Pancreas (tissue), 10 donors: ENCODE results near the gene BCAN. TPM values are rescaled to one million over a fixed set of nuclear protein-coding genes. Genes with fewer than 3 reads are reported as not detected.

Experiments used
- ATAC-seq, 4 donors: fragments of 200-7000 bp; cut with Tn5 transposase; one replicate each; pipeline versions ENCODE4 v1.8.0 to v1.9.1; 2020; ENCODE audit warnings: mild to moderate bottlenecking in 4 of 4, moderate library complexity in 4 of 4
- DNase-seq, 6 donors: peaks; one replicate each; pipeline ENCODE4 v3.0.0-alpha.2; 2020
- FAIRE-seq: peaks from 2 replicates; lab custom pipeline; 2012; peaks lifted over from hg19 to GRCh38; lab: Jason Lieb, UNC
- H3K27ac ChIP-seq, 4 donors: fragments of 200-600 bp; sonication (generic); 1 replicate in 3 of 4; 2 replicates in 1 of 4; pipeline versions ENCODE4 v1.5.0 to v1.8.0; 2020
- H3K27me3 ChIP-seq, 4 donors: fragments of 200-600 bp; one replicate each; pipeline ENCODE4 v1.8.0; 2021
- H3K36me3 ChIP-seq, 3 donors: fragments of 200-600 bp; sonication (generic) in 1 of 3; one replicate each; pipeline versions ENCODE4 v1.5.0 to v1.8.0; 2020 to 2021
- H3K4me1 ChIP-seq, 3 donors: fragments of 200-600 bp; one replicate each; pipeline ENCODE4 v1.8.0; 2021
- H3K4me3 ChIP-seq, 4 donors: fragments of 200-600 bp; sonication (generic) in 2 of 4; one replicate each; pipeline versions ENCODE4 v1.5.0 to v1.8.0; 2020 to 2021
- H3K9me3 ChIP-seq, 4 donors: fragments of 200-600 bp; one replicate each; pipeline ENCODE4 v1.8.0; 2021
- CTCF ChIP-seq, 4 donors: fragments of 200-600 bp; sonication (generic) in 3 of 4; IDR thresholded peaks; one replicate each; pipeline versions ENCODE4 v1.5.0 to v1.8.0; 2021; ENCODE audit warnings: antibody characterized with exemption in 4 of 4
- WGBS, 2 donors: extraction: QIAGEN DNeasy Blood & Tissue Kit; methylation state at CpG; one replicate each; pipeline ENCODE4 v1.1.7; 2013; 5-methylcytosine and 5-hydroxymethylcytosine counted together
- intact Hi-C, 3 donors: fragments of 100-400 bp; cut with DNase I; formaldehyde crosslinking; loops; one replicate each; pipeline versions ENCODE4 v1.11.1 to v1.14.2; 2022
- polyA plus RNA-seq, 2 donors: library from polyadenylated mRNA; stranded (reverse); fragments of 200-250 nt; gene quantifications; one replicate each; pipeline ENCODE4 v1.2.3, GENCODE V29; 2013
- total RNA-seq, 6 donors: library from RNA; stranded (reverse); fragmentation: NEBNext Ultra II Directional in 4 of 6; extraction: Animal tissue kit (Norgen Biotek cat#: 25700) in 4 of 6; gene quantifications; one replicate each; pipeline versions ENCODE4 v1.2.1 to v1.2.4, GENCODE V29; 2021 to 2023
- donor health status: healthy with polysubstance abuse.
- donor health status: DM: no; HTN: no; CAD: no; lungs with moderate emphysema.
- donor health status: DM: no; HTN: no; CAD: no.
- donor health status: control.
- donor health status: control.
- donor health status: Bipolar disorder and iron deficiency.
- donor health status: DM: yes; HTN: yes; CAD: no.
- donor health status: DM: no; HTN: no; CAD: no.
- donor health status: DM: no; HTN: no; CAD: no.
- donor health status: DM: yes; HTN: yes; CAD: no.

Gene BCAN
- total and polyA plus RNA-seq, 8 donors = 0.12 TPM; not detected in 7

GRCh38 chr1:156700736-156701531 lies 59.0 kb downstream of the BCAN start:
- FAIRE-seq (no peak), ATAC-seq (no peak), DNase-seq (no peak)
- Histone ChIP-seq H3K4me1 (peaks cover 6 to 15% (median 12%) of the 10 kb centered on the region in 3 donors), H3K27ac (no peak overlapping the region), H3K27me3 (peaks cover 0 to 6% (median 0%) of the 10 kb centered on the region in 4 donors), H3K36me3 (no peaks in the 10 kb centered on the region), H3K9me3 (no peaks in the 10 kb centered on the region), H3K4me3 (no peak overlapping the region)
- 78 to 84% methylated on average over 8 of the region's 8 CpGs for WGBS, 2 donors
- no peak for TF ChIP-seq CTCF (IDR thresholded peaks at IDR 0.05)
- intact Hi-C loops = no loop called here

DNA sequence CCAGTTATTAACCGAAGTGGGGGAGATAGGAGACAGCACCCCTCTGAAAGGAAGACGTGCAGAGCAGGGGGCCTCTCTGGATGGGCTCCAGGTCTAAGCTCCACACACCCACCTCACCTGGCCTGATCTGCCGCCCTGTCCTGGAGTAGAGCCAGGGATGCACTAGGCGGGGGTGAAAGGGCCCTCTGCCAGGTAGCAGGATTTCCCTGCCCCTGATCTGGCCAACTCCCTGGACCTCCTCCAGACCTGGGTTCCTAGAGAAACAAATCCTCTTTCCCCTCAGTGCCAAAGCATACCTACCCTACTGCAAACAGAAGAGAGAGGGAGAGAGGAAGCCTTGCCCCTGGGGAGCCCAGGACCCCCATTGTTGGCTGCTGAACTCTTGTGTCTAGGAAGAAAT lies 61.4 kb downstream of the BCAN start:
- WGBS, 2 donors = 50% methylated on average over 4 of the region's 4 CpGs
- no peak for TF ChIP-seq CTCF (IDR thresholded peaks at IDR 0.05)
- intact Hi-C loops = no loop called here
- ATAC-seq (no peak), FAIRE-seq (no peak), DNase-seq (no peak)
- H3K4me3 ChIP-seq = no peak overlapping the region
- H3K9me3 ChIP-seq = no peaks in the 10 kb centered on the region
- H3K27me3 ChIP-seq = peaks cover 0 to 6% (median 0%) of the 10 kb centered on the region in 4 donors
- peaks cover 9 to 22% (median 17%) of the 10 kb centered on the region in 3 donors for H3K4me1 ChIP-seq
- no peaks in the 10 kb centered on the region for H3K36me3 ChIP-seq
- no peak overlapping the region for H3K27ac ChIP-seq

DNA sequence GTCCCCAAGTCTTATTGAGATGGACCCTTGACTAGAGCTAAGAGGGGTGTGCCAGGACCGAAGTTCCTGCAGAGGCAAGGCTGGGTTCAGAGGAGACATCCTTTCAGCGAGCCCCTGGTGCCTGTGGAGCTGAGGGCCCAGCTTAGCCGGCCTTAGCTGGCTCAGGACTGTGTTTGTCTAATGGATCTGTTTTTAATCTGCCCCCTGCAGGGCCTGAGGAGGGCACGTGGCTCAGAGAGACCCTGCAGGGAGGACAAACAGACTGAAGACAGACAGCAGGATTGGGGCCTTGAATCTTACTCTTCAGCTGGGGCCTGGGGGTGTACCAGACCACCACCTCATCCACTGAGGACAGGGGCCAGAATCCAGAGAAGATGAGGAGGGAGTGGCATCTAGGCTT lies 61.8 kb downstream of the BCAN start:
- no peak for DNase-seq
- Histone ChIP-seq H3K4me1 (peaks cover 9 to 22% (median 17%) of the 10 kb centered on the region in 3 donors), H3K36me3 (no peaks in the 10 kb centered on the region), H3K4me3 (no peak overlapping the region), H3K27me3 (peaks cover 0 to 6% (median 0%) of the 10 kb centered on the region in 4 donors), H3K9me3 (no peaks in the 10 kb centered on the region), H3K27ac (no peak overlapping the region)
- TF ChIP-seq CTCF (IDR thresholded peaks at IDR 0.05) = no peak
- ATAC-seq = no peak
- intact Hi-C loops = no loop called here
- no peak for FAIRE-seq
- 43 to 45% methylated on average over 4 of the region's 4 CpGs for WGBS, 2 donors

DNA sequence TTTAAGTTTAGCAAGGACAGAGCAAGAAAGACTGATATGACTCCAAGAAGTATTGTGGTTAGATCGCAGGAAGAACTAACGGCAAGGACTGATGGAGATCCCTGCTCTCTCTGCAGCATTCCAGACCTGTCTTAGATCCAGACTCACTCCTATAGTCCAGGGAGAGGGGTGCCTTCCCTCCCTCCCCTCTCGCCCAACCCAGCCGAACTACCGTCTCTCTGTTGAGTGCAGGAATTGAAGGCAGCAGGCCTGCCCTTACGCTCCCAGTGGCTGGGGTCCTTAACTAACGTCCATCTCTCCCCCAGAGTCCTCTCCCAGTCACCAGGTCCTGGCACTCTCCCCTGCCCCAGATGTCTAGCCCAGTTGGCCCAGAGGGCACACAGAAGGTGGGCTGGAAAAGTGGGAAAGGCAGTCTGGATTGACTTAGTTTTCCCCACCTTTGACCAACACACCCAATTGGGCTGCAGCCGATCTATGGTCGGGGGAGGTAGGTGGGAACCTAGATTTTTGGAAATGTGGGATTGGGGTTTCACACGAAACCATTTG lies 62.3 kb downstream of the BCAN start:
- Histone ChIP-seq H3K36me3 (no peaks in the 10 kb centered on the region), H3K27me3 (peaks cover 0 to 6% (median 0%) of the 10 kb centered on the region in 4 donors), H3K4me3 (peak overlapping the region in 1 of 4 donors; percentile 48), H3K4me1 (peaks cover 9 to 22% (median 17%) of the 10 kb centered on the region in 3 donors), H3K27ac (no peak overlapping the region), H3K9me3 (no peaks in the 10 kb centered on the region)
- DNase-seq (no peak), FAIRE-seq (no peak), ATAC-seq (no peak)
- intact Hi-C loops = no loop called here
- 63 to 71% methylated on average over 10 of the region's 10 CpGs for WGBS, 2 donors
- no peak for TF ChIP-seq CTCF (IDR thresholded peaks at IDR 0.05)
